Smooth muscle cell (in vitro differentiated cells): ENCODE measurements around the gene TYRP1. TPM values are rescaled to one million over a fixed set of nuclear protein-coding genes. Genes with fewer than 3 reads are reported as not detected.

ENCODE experiments used
- polyA plus RNA-seq: library from polyadenylated mRNA; unstranded; fragments of >200 nt; fragmentation: Nextera tagmentation; extraction: Ambion mirVana; gene quantifications from 2 replicates; pipeline ENCODE4 v1.2.1, GENCODE V29; 2016
- total RNA-seq: library from RNA; depleted of rRNA; stranded (reverse); fragments of >200 nt; gene quantifications from 2 replicates; pipeline ENCODE4 v1.2.3, GENCODE V29; 2014

Gene TYRP1
- total and polyA plus RNA-seq, 2 experiments from 2014 or later = 0.41 to 0.76 TPM

Other genes starting within 250 kb of the TYRP1 start
- gene LURAP1L, start 81.6 kb downstream of the TYRP1 start, total RNA-seq = 24.6 and 27.6 TPM in 2 replicates
- gene LURAP1L, start 81.6 kb downstream of the TYRP1 start, polyA plus RNA-seq = 22.8 and 25.5 TPM in 2 replicates